GM19035 (cell line): ENCODE data around the gene CHRNB4.

Experiments
- ATAC-seq: cut with Tn5 transposase; IDR thresholded peaks from one replicate; pipeline ENCODE4 v1.9.1; 2021; ENCODE audit not compliant: unreplicated experiment

Gene CHRNB4

GRCh38 chr15:78634210-78635145, 6.5 kb downstream of the CHRNB4 start:
- ATAC-seq, result no peak

DNA sequence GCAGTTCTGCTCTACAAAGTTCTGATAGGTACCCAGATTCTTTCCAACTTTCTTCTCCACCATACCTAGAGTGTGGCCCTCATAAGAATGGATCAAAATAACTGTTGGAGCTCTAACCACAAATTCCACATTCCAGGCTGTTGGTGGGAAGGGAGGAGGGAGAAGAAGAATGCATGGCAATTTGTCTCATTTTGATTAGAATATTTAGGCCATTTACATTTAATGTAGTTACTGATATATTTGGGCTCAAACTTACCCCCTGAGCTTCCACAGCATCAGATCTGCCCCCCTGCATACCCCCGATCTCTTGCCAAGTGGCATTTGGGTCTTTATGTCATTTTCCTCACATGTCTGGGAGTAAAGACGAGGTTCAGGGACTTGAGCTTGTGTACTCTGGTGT, 7.7 kb downstream of the CHRNB4 start:
- no peak for ATAC-seq

DNA sequence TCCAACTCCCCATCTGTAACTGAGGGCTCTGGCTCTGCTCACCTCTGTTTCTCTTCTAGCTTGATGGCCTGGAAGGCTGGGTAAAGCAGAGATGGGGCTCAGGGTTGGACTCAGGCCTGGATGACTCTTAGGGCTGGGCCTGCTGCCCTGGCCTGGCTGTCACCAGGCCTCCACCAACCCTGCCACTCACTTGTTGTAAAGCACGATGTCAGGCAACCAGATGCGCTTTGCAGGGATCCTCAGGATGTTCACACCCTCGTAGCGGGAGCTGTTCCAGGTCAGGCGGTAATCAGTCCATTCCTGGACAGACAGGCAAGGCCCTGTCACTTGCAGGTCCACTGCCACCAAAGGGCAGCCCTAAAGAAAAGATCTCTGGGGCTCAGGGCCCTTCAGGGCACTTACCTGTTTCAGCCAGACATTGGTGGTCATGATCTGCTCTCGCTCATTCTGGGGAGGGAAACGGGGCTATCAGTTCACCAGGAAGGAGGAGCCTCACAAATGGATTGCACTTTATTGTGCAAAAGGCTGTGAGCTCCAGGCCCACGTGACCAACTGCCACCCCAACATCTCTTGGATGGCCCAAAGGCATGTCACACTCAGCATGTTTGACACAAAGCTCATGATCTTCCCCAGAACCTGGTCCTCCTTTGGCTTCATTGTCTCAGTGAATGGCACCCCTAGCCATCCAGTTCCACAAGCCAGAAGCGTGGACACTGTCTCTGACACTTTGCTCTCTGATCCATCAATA, 9.9 kb downstream of the CHRNB4 start:
- ATAC-seq, result no peak

- no peak for ATAC-seq
These were observed 11.3 kb downstream of the CHRNB4 start for GRCh38 chr15:78629716-78630065.

DNA sequence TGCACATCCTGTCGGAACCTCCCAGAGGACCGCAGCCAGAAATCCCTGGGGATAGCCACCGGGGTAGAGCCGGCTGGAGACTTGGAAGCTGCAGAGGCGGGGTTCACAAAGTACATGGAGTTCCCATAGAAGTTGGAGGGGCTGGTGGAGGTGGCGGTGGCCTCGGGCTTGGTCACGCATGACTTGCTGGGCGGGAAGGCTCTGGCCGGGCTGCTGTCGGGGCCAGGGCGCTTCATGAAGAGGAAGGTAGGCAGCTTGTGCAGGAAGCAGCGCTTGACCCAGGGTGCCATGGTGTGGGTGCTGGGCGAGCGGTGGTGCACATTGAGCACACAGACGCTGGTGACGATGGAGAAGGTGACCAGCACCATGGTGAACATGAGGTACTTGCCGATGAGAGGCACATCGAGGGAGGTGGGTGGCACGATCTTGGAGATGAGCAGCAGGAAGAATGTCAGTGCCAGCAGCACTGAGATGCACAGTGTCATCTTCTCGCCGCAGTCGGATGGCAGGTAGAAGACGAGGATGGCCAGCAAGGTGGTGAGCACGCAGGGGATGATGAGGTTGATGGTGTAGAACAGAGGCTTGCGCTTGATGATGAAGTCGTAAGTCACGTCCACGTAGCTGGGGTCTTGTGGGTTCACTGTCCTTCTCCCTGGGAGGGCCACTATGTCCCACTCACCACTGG, 11.8 kb downstream of the CHRNB4 start:
- ATAC-seq, result no peak

DNA sequence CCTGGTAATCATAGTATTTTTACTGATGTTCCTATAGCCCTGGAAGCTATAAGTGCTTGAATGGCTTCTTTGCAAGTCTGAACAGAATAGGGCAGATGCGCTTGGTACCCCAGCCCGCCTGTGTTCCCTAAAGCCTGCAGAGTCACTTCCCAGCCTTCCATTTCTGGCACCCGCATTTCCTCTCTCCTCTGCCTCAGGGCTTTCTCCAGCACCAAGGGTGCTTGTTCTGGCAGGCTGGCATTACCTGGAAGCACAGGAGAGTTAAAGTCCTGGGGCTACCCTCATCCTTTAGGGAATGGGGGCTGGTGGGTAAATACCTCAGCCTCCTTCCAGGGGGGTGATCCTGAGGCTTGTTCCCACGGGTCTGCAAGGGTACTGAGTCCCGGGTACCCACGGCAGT, 12.8 kb downstream of the CHRNB4 start:
- ATAC-seq, result no peak

DNA sequence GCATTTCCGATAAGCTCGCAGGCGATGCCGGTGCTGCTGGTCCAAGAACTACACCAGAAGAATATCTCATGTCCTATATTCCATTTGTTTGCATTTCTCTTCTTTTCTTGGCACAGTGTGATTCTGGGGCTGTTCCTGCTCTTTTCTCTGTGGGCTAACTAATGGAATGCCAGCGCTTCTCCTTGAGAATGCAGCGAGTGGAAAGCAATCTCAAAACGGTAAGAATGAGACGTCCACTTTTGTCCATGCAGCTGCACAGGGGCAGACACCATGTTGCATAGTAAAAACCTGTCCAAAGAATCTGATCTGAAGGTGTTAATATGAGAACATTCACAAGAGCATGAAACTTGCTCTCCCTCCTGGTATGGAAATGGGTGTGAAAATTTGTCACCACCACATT, 13.7 kb downstream of the CHRNB4 start:
- no peak for ATAC-seq

DNA sequence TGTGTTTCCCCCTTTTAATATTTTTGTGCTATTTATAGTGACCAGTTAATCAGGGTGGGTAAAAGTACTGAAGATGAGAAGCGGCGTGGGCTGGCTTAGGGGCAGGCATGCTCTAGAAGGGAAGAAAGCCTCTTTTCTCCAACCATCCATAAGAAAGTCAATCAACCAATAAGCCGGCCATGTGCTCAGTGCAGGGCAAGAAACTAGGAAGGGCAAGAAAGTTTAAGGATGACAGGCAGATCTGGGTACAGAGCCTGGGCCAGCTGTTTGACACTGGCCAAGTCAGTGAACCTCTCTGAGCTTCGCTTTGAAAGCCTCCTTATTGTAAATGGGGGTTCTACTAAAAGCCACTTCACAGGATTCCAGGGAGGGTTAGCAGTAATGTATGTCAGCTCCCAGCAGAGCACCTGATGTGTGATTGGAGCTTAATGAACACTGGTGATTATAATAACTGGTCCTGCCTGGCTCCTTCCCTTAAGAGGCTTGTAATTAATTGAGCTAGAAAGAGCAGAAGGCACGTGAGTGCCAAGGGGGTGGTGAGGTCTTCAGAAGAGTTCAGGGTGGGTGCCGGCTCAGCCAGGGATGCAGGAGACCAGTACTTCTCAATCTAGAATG, 14.5 kb downstream of the CHRNB4 start:
- ATAC-seq, result no peak

DNA sequence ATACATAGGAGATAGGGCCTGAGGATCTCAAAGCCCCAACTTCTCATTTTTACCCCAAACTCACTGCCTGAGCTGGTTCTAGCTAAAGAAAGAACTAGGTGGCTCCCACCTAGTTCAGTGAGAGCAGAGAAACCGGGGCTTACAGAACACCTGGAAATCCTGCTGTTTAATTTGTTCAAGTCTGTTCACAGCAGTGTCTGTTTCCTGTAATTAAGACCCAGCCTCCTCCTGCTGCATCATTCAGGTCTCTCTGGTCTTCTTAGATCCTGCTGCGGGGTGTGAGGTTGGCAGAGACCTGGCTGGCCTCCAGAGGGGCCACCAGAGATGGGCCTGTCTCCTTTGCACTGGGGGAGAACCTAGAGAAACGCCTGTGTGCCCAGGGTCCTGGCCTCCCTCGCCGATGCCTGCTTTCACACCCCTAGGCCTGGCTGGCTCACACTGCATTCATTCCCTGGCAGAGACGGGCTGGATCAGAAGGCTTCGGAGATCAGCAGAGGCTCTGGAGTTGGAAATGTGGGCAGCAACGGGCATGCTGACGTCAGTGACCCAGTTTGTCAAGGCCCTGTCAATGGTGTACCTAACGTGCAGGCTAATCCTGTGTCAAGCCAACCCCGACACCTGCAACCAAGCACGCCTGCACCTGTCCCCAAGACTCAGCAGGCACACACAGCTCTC, 15.3 kb downstream of the CHRNB4 start:
- ATAC-seq, result no peak

GRCh38 chr15:78624651-78625590, 16.1 kb downstream of the CHRNB4 start:
- ATAC-seq, result no peak

DNA sequence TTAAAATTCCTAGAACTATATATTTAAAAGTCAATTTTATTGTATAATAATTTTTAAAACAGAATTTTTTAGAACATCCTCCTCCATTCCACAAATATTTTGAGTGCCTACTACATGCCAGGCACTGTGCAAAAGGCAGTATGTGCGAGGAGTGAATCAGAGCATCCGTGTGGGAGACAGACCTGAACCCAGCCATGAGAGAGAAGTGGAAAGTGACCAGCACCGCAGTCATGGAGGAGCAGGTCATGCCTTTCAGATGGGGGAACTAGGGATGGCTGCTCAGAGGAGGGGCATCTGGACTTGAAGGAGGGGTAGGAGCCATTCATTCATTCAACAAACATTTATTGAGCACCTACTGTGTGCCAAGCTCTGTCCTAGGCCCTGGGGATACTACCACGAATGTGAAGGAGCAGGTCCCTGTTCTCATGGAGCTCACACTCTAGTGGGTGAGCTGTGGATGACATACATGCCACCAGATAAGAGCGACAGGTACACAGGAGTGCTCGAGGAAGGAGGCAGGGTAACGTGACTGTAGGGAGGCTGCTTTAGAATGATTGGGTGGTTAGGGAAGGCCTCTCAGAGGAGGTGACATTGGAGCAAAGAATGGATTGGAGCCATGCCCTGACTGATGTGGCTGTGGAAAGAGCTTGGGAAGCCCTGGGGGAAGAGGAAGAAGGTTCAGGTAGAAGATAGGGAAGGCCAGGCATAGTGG, 17.1 kb downstream of the CHRNB4 start:
- ATAC-seq, result no peak

DNA sequence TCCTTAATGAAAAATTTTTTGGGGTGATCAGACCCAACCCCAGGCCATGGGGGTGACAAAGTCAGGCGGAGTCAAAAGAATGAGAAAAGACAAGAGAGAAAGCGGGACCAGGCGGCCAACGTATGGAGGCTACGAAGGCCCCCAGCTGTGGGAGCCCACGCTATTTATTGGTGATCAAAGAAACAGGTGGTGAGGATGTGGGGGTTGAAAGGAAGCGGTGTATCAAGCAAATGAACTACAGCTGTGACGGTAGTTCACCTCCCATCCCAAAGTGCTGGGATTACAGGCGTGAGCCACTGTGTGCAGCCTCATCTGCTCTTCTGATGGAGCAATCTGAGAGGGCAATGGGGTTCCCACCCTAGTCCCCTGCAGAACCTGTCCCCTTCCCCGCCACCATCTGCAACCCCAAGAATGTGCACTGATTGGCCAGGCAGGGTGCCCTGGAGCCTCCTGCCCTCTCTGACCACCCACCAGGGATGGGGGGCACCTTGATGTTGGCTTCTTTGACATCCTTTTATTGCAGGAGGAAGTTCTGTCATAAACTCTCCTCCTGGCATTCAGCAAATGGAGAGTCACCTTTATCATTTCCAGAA, 19.1 kb downstream of the CHRNB4 start:
- no peak for ATAC-seq

DNA sequence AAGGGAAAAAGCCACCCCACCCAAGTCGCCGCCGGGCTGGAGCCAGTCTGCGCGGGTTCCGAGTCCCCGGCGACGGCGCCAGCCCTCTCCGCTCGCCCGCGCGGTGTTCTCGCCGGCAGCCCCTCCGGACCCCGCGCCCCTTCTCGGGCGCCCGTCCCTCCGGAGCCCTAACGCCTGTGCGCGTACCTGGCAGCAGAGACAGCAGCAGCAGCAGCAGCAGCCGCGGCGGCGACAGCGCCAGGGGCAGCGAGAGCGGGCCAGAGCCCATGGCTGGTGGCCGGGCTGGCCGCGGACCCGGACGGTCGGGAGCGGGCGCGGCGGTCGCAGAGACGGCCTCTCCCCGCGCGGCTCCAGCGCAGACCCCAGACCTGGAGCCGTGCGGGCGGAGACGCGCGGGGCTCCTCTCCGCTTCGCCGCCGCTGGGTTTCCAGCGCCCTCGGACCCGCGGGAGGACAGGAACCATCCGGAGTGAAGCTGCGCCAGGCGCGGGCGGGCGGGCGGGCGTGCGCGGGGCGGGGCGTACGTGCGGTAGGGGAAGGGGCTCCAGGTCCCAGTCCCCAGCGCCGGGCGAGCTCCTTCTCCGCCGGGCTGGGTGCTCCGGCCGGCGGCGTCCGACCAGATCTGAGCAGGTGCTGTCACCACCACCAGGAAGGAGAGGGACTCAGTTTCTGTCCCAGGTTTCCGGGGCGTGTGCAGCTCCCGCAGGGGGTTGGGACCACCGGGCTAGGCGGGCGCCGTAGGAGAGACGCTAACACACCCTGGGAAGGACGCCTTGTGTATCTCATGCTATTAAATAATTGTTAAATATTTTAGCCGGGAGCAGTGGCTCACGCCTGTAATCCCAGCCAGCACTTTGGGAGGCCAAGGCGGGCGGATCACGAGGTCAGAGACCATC, 20.2 kb downstream of the CHRNB4 start, which contains the start of gene CHRNA3:
CHRNA3 (minus strand) TSS at position 470 of the 895 bp plus-strand sequence; CDS start at position 268, 202 bp downstream.
- no peak for ATAC-seq

- no peak for ATAC-seq
These were observed 20.9 kb downstream of the CHRNB4 start for GRCh38 chr15:78620021-78620526.

DNA sequence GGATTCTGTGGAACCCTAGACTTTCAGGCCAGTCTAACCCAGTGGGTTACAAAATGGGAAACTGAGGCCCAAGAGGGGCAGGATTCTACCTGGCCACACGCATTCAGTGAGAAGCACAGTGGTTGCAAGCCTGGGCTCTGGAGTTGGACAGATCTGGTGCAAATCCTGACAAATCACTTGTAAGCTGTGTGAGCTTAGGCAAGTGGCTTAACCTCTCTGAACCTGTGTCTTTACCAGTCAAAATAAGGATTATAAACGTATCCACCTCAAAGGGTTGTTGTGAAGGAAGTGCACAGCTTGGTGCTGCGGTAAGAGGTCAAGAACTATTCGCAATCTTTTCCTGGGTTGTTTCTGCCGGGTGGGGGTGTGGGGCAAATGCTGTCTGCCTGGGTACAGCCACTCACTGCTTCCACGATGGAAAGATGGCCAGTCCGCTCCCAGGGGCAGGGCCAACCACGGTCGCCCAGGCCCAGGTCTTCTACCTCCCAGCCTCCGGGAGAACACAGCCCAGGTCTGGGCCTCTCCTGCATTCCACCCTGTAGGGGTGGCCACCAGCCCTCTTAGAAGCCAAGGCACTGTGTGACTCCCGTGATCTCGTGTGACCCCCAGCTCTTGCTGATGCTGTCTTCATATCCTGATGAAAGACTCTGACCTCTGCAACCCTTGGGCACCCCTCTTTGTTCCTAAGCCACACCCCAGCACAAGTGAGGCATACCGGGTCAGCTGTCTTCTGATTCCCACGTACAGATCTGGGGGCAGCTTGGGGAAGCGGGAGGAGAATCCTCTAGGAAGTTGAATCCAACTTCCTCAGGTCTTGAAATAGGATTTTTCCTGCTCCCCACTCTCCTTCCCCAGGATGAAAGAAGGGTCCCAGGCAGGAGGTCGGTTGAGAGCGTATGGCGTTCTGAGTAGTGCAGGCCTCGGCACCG, 21.7 kb downstream of the CHRNB4 start:
- ATAC-seq, result no peak

DNA sequence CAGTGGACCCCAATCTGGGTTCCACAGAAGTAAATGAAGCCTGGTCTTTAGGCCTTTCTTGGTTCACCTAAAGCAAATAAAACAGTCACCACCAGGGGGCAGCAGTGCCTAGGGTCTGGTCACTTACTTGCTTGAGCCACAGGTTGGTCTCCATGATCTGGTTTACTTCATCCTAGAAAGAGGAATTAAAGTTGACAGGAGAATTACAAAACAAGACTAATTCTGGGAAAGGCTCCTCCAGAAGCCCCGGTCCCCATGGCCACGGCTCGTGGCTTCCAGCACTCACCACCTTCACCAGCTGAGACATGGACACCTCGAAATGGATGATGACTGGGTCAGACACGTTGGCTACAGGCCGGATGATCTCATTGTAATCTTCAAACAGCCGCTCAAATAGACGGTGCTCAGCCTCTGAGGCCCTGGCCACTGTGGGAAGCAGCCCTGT, 22.5 kb downstream of the CHRNB4 start:
- ATAC-seq, result no peak
